Vagina (tissue), 2 donors: ENCODE results near the gene MICAL3.

ENCODE experiments used
- POLR2A ChIP-seq, 2 donors: fragments of 450-650 bp; IDR thresholded peaks; one replicate each; pipeline ENCODE4 v1.6.1; 2017; ENCODE audit warnings: antibody characterized with exemption in 2 of 2, mild to moderate bottlenecking in 2 of 2, moderate library complexity in 2 of 2
- TF ChIP-seq, protein P1 (sequence below), 3 experiments: fragments of 450-650 bp in 2 of 3; fragments of 200-600 bp in 1 of 3; sonication (generic) in 1 of 3; IDR thresholded peaks; one replicate each; pipeline ENCODE4 v1.5.1; 2017 to 2019; ENCODE audit warnings: antibody characterized with exemption in 3 of 3, mild to moderate bottlenecking in 2 of 3, moderate library complexity in 2 of 3

DNA sequence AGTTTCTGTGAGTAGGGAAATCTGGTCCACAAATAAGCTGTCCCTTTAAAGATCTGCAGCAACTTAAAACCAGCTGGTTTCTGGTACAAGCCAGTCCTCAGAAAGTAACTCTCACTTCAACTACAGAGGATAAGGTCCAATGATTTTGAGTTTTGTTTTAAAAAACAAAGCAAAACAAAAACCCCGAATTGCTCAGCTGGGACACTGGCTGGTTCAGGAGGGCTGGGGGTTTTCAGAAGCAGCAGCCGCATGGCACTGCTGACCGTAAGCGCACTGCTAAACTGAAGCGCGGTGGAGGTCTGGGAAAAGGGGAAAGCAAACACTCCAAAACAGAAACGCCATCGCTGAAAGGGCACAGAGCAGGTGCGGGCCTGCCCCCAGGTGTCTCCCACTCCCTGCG is 59.7 kb downstream of the MICAL3 start:
- TF ChIP-seq, protein P1, sequence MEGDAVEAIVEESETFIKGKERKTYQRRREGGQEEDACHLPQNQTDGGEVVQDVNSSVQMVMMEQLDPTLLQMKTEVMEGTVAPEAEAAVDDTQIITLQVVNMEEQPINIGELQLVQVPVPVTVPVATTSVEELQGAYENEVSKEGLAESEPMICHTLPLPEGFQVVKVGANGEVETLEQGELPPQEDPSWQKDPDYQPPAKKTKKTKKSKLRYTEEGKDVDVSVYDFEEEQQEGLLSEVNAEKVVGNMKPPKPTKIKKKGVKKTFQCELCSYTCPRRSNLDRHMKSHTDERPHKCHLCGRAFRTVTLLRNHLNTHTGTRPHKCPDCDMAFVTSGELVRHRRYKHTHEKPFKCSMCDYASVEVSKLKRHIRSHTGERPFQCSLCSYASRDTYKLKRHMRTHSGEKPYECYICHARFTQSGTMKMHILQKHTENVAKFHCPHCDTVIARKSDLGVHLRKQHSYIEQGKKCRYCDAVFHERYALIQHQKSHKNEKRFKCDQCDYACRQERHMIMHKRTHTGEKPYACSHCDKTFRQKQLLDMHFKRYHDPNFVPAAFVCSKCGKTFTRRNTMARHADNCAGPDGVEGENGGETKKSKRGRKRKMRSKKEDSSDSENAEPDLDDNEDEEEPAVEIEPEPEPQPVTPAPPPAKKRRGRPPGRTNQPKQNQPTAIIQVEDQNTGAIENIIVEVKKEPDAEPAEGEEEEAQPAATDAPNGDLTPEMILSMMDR (IDR thresholded peaks at IDR 0.05): no peak
- no peak for TF ChIP-seq POLR2A (IDR thresholded peaks at IDR 0.05)
